CD4-positive, alpha-beta T cell treated with Interleukin-1 beta for 1 hour (primary cell): ENCODE data around the gene WDR70.
A peak's percentile ranks its signal among the peaks of the same experiment; 100 is the strongest.

ENCODE experiments used
- DNase-seq, 2 donors: peaks; one replicate each; pipeline ENCODE4 v3.0.0-alpha.2; 2020 to 2022

The WDR70 gene

GRCh38 chr5:37694867-37695266 is 315.7 kb downstream of the WDR70 start:
- no peak for DNase-seq

DNA sequence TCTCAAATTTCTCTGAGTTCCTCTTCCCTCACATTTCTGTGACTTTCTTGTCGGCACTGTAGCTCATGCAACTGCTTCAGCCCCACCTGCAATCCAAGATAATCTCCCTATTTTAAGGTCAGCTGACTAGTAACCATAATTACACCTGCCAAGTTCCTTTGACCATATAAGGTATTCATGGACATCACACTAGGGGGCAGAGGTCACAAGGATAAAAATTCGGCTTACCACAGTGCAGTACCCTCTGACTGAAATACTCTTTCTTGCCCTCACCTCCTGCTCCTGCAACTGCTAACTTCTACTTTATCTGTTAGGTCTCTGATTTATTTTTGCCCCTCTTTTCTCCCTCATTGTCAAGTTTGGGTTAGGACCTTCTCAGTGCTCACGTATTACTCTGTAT is 316.5 kb downstream of the WDR70 start:
- no peak for DNase-seq

- DNase-seq: no peak
Observed at GRCh38 chr5:37696190-37697021, 317.3 kb downstream of the WDR70 start.

- no peak for DNase-seq
Observed at GRCh38 chr5:37701868-37702267, 322.8 kb downstream of the WDR70 start.

- DNase-seq: no peak
Observed at GRCh38 chr5:37703841-37704241, 324.7 kb downstream of the WDR70 start.

DNA sequence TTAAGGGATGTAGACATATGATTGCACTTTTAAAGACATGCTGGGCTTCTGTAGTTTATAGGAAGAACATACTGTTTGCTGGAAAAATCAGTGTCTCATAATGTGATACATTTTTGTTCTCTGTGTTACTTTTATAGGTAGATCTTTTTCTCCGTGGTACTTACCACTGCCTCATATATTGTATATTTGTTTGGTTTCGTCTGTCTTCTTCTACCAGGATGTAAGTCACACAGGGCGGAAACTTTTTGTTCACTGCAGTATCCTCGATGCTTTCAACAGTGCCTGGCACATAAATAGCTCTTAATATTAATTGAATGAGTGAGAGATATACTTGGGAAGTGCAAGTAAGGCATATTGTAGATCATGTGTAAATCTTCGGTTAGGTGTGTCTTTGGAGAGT is 325.3 kb downstream of the WDR70 start:
- DNase-seq: no peak

GRCh38 chr5:37709020-37709419 is 329.9 kb downstream of the WDR70 start:
- DNase-seq: no peak

GRCh38 chr5:37710965-37711364 is 331.8 kb downstream of the WDR70 start:
- no peak for DNase-seq

GRCh38 chr5:37712750-37713149 is 333.6 kb downstream of the WDR70 start:
- no peak for DNase-seq

GRCh38 chr5:37714756-37715155 is 335.6 kb downstream of the WDR70 start:
- DNase-seq: no peak

GRCh38 chr5:37715361-37715760 is 336.2 kb downstream of the WDR70 start:
- no peak for DNase-seq

DNA sequence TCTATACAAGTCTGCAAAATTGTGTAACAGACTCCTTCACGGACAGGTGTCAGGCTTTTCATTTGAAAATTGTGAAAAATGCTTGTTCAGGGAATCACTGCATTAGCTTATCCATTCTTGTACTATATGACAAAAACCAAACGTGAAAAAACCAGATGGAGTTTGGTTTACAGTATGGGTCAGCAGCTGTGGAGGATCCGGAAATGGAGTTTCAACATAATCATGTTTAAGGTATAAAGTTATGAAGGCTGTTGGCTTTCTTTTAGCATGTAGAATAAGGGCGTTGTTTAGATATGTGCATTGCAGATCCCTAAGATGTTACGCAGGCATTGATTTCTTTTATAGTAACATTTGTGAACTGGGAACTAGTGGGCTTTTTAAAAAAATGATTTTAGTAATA is 336.9 kb downstream of the WDR70 start:
- DNase-seq: no peak

DNA sequence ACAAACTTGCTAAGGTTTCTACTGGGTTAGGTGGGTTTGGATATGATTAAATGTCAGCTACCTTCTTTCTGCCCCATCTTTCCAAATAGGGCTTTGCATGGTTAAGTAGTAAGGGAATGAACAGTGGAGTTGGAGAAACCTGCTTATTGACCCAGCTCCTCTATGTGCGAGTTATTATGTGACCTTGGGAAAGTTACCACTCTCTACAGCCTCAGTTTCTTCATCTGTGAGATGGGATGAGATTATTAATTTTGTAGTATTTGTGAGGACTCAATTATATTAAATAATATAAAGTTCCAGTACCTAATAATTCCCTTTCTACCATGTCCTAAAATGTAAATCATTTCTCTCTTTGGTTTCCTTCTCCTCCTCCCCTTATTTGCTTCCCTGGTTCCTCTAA is 337.3 kb downstream of the WDR70 start:
- no peak for DNase-seq

GRCh38 chr5:37717276-37717612 is 338.1 kb downstream of the WDR70 start:
- no peak for DNase-seq

DNA sequence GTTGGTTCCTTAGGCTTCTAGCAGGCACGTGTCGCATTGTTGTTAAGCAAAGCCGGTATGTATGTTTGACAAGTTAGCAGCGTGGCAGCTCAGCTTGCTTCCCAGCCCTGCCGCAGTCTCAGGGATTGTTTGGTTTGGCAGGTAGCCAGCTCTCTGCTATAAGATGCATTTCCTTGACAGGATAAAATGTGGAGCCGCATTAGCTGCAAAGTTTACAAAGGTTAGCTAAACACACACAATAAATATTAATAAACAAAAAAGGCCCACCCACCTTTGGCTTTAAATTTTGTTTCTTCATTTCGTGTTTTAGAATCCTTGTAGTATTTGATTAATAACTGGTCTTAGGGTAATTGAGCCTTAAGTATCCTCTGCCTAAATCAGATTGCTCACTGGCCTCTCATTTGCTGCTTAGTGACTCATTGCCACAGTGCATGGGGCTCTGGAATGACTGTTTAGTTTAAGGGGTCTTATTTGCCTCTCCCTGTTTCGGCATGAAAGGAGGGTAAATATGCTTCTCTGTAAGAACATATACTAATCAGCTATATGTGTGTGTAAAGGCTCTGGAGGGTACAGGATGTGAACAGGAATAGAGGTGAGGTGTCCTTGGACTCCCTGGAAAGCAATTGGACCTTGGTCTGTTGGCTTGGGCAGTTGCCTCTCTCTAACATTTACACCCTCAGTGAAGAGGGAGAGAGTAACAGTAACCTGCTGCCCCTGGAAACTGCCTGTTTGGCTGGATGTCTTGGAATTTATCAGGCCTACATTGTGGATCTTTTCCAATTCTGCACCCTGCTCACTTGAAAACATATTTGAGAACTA is 338.7 kb downstream of the WDR70 start:
- DNase-seq: no peak

GRCh38 chr5:37720550-37720952 is 341.4 kb downstream of the WDR70 start:
- no peak for DNase-seq

- DNase-seq: no peak
Observed at GRCh38 chr5:37721447-37721871, 342.3 kb downstream of the WDR70 start.

DNA sequence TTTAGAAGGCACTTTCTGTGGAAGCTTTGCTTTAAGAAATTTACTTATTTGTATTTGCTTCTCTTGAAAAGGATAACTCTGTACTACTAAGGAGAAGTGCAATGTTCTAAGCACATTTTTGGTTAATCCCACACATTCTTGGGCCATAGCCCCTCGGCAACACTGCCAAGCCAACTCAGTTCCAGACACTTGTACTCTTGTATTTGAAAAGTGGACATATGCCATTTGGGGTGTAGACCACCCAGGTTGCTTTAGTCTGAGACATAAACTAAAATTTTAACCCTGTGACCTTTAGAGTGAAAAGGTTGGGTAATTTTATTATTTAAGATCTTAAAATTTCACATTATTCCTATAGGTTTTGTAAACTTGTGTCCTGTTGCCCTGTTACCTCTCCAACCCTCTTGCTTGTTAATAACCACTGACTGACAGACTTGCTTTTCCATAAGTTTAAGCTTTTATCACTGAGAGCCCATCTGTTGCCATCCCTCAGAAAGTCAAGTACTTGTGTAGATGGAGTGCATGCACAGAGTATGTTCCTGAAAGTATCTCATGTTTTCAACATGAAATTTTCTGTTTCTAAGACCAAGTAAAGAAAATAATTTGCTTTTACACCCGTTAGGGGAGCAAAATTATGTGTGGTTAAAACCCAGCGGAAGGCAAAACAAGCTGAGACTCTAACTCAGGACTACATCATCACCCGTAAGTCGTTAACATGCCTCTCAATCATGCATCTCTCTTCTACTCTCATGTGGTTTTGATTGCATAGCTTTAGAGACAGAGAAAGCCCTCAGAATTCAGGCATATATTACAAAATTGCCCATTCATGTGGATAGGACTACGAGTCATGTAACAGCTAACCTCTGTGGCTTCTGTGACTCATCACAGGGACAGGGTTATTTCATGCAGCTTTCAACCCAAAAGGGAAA is 343.4 kb downstream of the WDR70 start:
- DNase-seq: peak in 1 of 2 donors; percentile 15

DNA sequence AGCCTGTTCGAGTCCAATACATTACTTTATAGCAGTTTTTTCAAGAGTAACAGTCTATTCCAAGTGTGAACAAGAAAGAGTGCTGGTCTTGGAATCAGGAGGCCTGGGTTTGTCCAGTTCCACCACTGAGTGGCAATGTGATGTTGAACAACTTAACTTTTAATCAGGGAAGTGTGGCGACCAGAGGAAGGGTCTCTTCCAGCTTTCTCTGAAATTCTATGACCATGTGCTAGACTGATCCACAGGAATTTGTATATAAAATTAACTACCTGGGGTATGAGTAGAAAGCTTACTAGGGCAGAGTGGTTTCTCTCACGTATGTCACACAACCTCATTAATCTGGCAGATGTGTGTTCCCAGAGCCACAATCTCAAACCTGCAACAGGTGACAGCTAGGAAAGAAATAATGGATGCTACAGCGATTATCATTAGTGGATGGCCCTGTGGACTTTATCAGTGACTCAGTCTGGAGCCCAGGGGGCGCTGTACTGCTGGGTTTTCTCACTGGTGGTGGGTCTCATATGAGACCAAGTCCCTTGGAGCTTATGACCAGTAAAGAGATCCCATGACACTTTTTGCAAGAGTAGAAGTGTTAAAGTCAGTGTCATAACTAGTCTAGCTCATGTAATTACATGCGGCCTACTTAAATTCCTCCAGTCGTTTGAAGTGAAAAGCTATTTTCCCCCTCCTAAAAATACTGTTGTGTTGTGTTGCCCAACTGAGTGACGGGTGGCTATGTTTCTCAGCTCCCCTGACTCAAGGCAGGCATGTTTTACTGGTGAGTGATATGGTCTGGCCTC is 344.2 kb downstream of the WDR70 start:
- no peak for DNase-seq

- no peak for DNase-seq
Observed at GRCh38 chr5:37724395-37725125, 345.4 kb downstream of the WDR70 start.

GRCh38 chr5:37725185-37725584 is 346.1 kb downstream of the WDR70 start:
- DNase-seq: no peak

GRCh38 chr5:37727238-37727637 is 348.1 kb downstream of the WDR70 start:
- no peak for DNase-seq
